Superior temporal gyrus (tissue), 1 donor: ENCODE data around the gene TAF1A.

ENCODE experiments used
- DNase-seq: peaks from one replicate; pipeline ENCODE4 v3.0.0-alpha.2; 2016; ENCODE audit errors: extremely low spot score

The TAF1A gene

DNA sequence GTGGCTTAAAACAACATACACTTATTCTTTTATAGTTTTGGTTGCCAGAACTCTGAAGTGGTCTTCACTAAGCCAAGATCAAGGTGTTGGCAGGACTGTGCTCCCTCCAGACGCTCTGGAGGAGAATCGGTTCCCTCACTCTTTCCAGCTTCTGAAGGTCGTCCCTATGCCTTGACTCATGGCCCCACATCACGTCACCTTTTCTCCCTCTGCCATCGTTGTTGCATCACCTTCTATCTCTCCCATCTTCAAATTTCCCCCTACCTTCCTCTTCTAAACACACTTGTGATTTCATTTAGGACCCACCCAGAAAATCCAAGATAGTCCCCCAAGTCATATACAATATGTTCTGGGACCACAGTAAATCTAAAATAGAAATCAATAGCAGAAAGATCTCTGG, 54.3 kb downstream of the TAF1A start:
- no peak for DNase-seq

DNA sequence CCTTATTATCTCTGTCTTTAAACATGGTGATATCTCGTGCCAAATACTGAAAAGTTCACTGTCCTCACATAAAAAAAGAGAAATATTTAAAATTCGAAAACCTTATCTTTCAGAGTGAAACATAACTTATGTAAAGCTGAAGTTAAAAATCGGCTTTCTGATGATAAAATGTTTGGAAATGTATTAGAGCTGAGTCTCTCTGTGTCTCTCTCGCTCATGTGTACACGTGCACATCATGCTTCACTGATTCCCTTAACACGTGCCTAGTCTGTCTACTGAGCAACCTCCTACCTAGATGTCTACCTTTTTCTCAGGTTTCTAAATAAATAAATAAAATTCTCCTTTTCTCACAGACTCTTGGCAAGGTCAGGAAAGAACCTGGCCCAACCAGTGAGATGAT, 58.9 kb downstream of the TAF1A start:
- no peak for DNase-seq

DNA sequence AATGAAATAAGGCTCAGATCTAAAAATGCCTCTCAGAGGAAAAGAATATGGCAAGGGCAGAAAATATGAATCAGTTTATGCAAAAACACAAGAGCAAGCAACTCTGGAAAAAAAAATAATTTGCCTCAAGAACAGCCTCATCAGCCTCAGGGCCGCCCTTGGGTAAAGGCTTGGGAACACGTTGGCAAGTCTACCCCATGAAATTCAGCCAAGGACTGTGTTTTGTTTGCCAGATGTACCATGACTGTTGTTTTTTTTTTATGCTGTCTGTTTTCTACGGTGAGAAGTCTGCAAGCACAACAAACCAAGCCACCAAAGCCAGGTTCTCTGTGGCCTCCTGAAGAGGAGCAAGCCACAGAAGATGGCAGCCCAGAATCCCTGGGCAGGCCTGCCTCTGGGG, 59.8 kb downstream of the TAF1A start:
- no peak for DNase-seq

DNA sequence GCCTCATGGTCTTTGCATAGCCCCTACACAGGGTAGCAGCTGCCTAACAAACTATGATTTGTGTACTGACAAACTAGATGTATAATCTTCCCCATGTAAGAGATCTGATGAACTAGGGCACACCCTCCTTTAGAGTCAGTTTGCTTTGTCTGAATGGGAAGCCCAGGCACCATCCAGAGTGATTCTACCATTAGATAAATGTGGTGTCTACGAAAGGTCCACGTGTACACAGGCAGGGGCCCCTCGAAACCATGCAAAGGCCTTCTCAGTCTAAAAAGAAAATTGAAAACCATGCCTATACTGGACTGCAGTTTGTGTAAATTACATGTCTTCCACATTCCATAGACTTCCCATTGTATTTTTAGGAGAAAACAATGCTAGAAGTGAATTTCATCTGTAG, 60.6 kb downstream of the TAF1A start:
- DNase-seq, result no peak

DNA sequence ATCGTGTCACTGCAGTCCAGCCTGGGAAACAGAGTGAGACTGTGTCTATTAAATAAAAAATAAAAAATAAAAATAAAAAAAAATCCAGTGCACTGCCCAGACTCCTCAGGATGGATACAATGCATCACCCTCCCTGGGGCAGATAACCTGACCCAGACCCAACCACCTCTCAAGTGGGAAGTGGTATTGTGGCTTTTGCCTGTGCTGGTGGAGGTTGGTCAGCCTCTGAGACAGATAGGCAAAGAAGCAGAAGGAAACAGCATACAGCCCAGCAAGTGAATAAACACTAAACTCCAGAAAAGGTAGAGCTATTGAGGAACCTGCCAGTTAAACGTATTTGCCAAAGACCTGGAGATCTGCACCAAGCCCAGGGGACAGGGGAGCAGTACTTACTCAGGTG, 63.8 kb downstream of the TAF1A start:
- DNase-seq, result no peak

DNA sequence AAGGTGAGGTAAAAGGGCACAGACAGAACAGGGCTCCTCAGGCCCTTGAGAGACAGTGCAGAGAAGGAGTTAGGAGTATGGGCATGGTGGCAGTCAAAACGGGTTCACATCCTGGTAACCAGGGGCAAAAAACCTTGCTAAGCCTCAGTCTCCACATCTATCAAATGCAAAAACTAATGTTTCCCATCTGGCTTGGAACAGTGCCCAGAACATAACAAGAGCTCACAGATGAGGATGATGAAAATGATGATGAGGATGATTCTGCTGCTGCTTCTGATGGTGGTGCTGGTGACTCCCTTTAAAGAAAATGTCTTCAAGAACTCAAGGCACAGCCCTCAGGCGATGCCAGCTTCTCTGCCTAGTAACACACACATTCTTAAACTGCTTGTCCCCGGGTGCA, 65.9 kb downstream of the TAF1A start:
- DNase-seq, result no peak

DNA sequence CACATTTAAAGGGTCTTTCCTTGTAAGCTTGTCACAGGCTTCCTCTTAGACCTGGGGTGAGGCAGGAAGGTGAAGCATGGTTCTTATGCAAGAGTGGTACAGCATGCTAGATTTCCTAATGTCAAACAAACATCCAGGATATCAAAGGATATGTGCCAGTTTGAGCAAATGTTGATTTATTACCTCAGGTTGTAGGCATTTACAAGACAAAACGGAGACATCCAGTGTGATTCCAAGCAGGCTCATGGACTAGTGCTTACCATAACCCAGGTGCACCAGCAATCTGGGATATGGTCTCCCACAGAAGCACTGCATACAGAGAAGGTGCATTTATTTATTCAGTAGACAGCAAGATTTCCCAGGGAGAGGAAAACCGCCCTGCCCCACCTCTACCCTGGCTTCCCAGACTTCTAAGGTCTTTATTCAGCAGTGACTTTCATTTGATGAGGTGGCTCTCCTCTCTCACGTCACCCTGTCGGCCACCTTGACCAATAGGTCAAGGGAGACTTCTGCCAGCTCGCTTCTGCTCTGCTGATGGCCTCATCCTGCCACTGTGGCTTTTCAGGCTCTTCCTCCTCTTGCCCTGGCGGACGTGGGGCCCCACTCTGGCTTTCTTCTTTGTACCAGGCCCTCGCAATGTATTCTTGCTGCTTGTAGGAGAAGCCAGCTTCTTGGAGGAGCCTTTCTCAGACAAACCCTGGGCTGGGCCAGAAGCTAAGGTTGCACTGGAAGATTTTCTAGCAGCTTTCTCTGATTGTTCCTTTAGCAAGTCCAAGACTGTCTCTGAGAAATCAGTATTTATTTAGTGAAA, 67.4 kb downstream of the TAF1A start:
- DNase-seq, result no peak

DNA sequence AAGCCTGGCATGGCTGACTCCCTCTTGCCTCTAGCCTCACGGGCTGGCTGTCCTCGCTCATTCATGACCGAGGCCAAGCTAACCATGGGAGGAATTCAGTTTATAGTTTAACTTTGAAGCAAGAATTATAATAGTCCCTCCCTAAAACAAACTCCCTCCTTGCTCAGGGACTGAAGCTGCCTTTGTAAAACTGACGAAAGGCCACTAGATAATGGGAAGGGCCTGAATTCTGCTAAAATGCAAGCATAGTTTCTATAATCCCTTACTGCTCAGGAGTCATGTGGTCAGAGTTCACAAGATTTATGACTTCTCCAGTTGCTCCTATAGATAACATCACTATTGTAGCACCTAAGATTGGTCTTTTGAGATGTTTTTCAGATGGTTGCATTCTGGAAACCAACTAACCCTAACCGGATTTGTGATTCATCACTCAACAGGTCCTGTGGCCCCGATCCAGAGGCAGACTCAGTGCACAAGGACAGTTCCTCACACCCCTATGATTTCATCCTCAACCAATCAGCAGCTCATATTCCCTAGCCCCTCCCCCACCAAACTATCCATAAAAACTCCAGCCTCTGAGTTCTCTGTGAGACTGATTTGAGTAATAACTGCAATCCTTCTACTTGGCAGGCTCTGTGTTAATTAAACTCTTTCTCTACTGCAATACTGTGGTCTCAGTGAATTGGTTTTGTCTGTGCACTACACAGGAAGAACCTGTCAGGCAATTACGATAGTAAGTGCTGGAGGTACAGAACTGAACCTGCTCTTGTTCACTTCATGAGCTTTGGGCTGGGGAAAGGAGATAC, 68.2 kb downstream of the TAF1A start:
- DNase-seq, result no peak
